GM23248 (cell line): Measurements from ENCODE around the gene KDELR1. TPM values are rescaled to one million over a fixed set of nuclear protein-coding genes. Genes with fewer than 3 reads are reported as not detected.

Experiments used
- DNase-seq: peaks from one replicate; pipeline ENCODE4 v3.0.0-alpha.2; 2015
- H2AFZ ChIP-seq: fragments of 200-600 bp; sonication (generic); 2 replicates; pipeline ENCODE4 v1.6.1; 2016; ENCODE audit warnings: antibody characterized with exemption
- H3F3A ChIP-seq: fragments of 200-600 bp; sonication (generic); 2 replicates; pipeline ENCODE4 v1.6.1; 2016; ENCODE audit warnings: mild to moderate bottlenecking, antibody characterized with exemption, mixed run types; ENCODE audit not compliant: insufficient read depth
- H3K27ac ChIP-seq: fragments of 200-600 bp; sonication (generic); 2 replicates; pipeline ENCODE4 v1.5.1; 2016; ENCODE audit warnings: mild to moderate bottlenecking
- H3K27me3 ChIP-seq: fragments of 200-600 bp; sonication (generic); replicated peaks from 2 replicates; pipeline ENCODE4 v1.6.1; 2016; ENCODE audit warnings: mild to moderate bottlenecking; ENCODE audit not compliant: insufficient read depth
- H3K36me3 ChIP-seq: fragments of 200-600 bp; sonication (generic); 2 replicates; pipeline ENCODE4 v1.6.1; 2016; ENCODE audit warnings: low read depth, mild to moderate bottlenecking
- H3K4me1 ChIP-seq: fragments of 200-600 bp; sonication (generic); 2 replicates; pipeline ENCODE4 v1.6.1; 2016; ENCODE audit warnings: mild to moderate bottlenecking; ENCODE audit not compliant: insufficient read depth
- H3K4me2 ChIP-seq: fragments of 200-600 bp; sonication (generic); one replicate; pipeline ENCODE4 v1.6.1; 2016; ENCODE audit warnings: mild to moderate bottlenecking; ENCODE audit not compliant: unreplicated experiment
- H3K4me3 ChIP-seq: fragments of 200-600 bp; sonication (generic); 2 replicates; pipeline ENCODE4 v1.5.1; 2016; ENCODE audit warnings: mild to moderate bottlenecking
- H3K79me2 ChIP-seq: fragments of 200-600 bp; sonication (generic); 2 replicates; pipeline ENCODE4 v1.6.1; 2016; ENCODE audit warnings: mild to moderate bottlenecking; ENCODE audit not compliant: insufficient read depth
- H3K9ac ChIP-seq: fragments of 200-600 bp; sonication (generic); 2 replicates; pipeline ENCODE4 v1.6.1; 2016; ENCODE audit warnings: mild to moderate bottlenecking
- H3K9me2 ChIP-seq: fragments of 200-600 bp; sonication (generic); 2 replicates; pipeline ENCODE4 v1.6.1; 2016; ENCODE audit warnings: mixed run types, mild to moderate bottlenecking, moderate library complexity; ENCODE audit not compliant: insufficient read depth
- H3K9me3 ChIP-seq: fragments of 200-600 bp; sonication (generic); one replicate; pipeline ENCODE4 v1.6.1; 2017; ENCODE audit warnings: low read depth
- H4K20me1 ChIP-seq: fragments of 200-600 bp; sonication (generic); 2 replicates; pipeline ENCODE4 v1.6.0; 2016; ENCODE audit not compliant: insufficient read depth
- EZH2 ChIP-seq: fragments of 200-600 bp; sonication (generic); IDR thresholded peaks from 2 replicates; pipeline ENCODE4 v1.6.1; 2018; ENCODE audit warnings: antibody characterized with exemption, mild to moderate bottlenecking; ENCODE audit not compliant: insufficient read depth, poor library complexity, severe bottlenecking
- EZH2phosphoT487 ChIP-seq: fragments of 200-600 bp; sonication (generic); IDR thresholded peaks from 2 replicates; pipeline ENCODE4 v1.6.1; 2018; ENCODE audit warnings: antibody characterized with exemption, moderate library complexity, mild to moderate bottlenecking, low read depth; ENCODE audit not compliant: insufficient read depth
- WGBS, 2 experiments: methylation state at CpG; one replicate each; pipeline ENCODE4 v1.1.6; 2015 to 2017; ENCODE audit warnings: low lambda C conversion rate in 2 of 2, low coverage in 1 of 2; ENCODE audit errors: missing lambda C conversion rate in 2 of 2; 5-methylcytosine and 5-hydroxymethylcytosine counted together
- in situ Hi-C: fragments of 300-500 bp; cut with MboI; formaldehyde crosslinking; loops from 2 replicates; pipeline ENCODE4 v1.15.0; 2020
- polyA plus RNA-seq: library from polyadenylated mRNA; unstranded; fragments of >200 nt; fragmentation: Nextera tagmentation; extraction: Ambion mirVana; gene quantifications from 2 replicates; pipeline ENCODE4 v1.2.1, GENCODE V29; 2016
- total RNA-seq: library from RNA; depleted of rRNA; stranded (reverse); fragments of >200 nt; shearing (Covaris generic); gene quantifications from 2 replicates; pipeline ENCODE4 v1.2.3, GENCODE V29; 2014; rRNA removed

KDELR1 gene
- total and polyA plus RNA-seq, 2 experiments from 2014 or later: 170 to 231 TPM

GRCh38 chr19:48333467-48334384, 57.6 kb downstream of the KDELR1 start:
- Histone ChIP-seq H3K9me3 (no peaks in the 10 kb centered on the region), H3K36me3 (peaks cover 7% of the 10 kb centered on the region; the same call in 1 of the 2 replicates), H3F3A (peaks cover 38% of the 10 kb centered on the region), H3K27me3 (no peaks in the 10 kb centered on the region), H3K9ac (peak overlapping the region; percentile 59), H4K20me1 (no peaks in the 10 kb centered on the region), H3K4me2 (peak overlapping the region; percentile 79), H3K4me1 (peaks cover 20% of the 10 kb centered on the region), H3K4me3 (peak overlapping the region; percentile 66), H2AFZ (peak overlapping the region; percentile 66), H3K79me2 (peaks cover 13% of the 10 kb centered on the region), H3K9me2 (no peaks in the 10 kb centered on the region), H3K27ac (peak overlapping the region; percentile 34)
- in situ Hi-C loops: no loop called here
- 8 to 15% methylated on average over 36 to 50 of the region's 54 CpGs for WGBS, 2 experiments
- peak; percentile 98 for DNase-seq
- TF ChIP-seq EZH2 (no peak), EZH2phosphoT487 (no peak)

GRCh38 chr19:48332662-48333466, 58.5 kb downstream of the KDELR1 start:
- TF ChIP-seq EZH2phosphoT487 (no peak), EZH2 (no peak)
- Histone ChIP-seq H3K9ac (peak overlapping the region; percentile 16; the same call in 1 of the 2 replicates), H3K79me2 (peaks cover 22% of the 10 kb centered on the region), H3K4me3 (peak overlapping the region; percentile 66), H3K9me3 (no peaks in the 10 kb centered on the region), H3K27ac (peak overlapping the region; percentile 34), H3K9me2 (no peaks in the 10 kb centered on the region), H3F3A (peaks cover 43% of the 10 kb centered on the region), H2AFZ (peak overlapping the region; percentile 36; the same call in 1 of the 2 replicates), H3K4me2 (peak overlapping the region; percentile 23), H3K27me3 (no peaks in the 10 kb centered on the region), H3K4me1 (peaks cover 27% of the 10 kb centered on the region), H4K20me1 (no peaks in the 10 kb centered on the region), H3K36me3 (peaks cover 11% of the 10 kb centered on the region; the same call in 1 of the 2 replicates)
- DNase-seq: peak; percentile 96
- 3% methylated on average over 25 of the region's 25 CpGs for WGBS, 2 experiments
- in situ Hi-C loops: no loop called here

Other genes with a start within 250 kb of the KDELR1 start
- 9.3 and 10.6 TPM in 2 replicates for gene LIG1, start 221.2 kb downstream of the KDELR1 start, total RNA-seq
- gene LIG1, start 221.2 kb downstream of the KDELR1 start, polyA plus RNA-seq: 14.5 and 17.9 TPM in 2 replicates
- gene ZSWIM9, start 220.9 kb downstream of the KDELR1 start, total RNA-seq: 4.3 and 6.6 TPM in 2 replicates
- gene ZSWIM9, start 220.9 kb downstream of the KDELR1 start, polyA plus RNA-seq: 0.88 and 1.2 TPM in 2 replicates
- 12.9 and 24.2 TPM in 2 replicates for gene CARD8, start 135.6 kb downstream of the KDELR1 start, total RNA-seq
- gene CARD8, start 135.6 kb downstream of the KDELR1 start, polyA plus RNA-seq: 6.3 and 6.6 TPM in 2 replicates
- gene ZNF114, start 121.5 kb downstream of the KDELR1 start, total RNA-seq: 0.13 and 0.22 TPM in 2 replicates
- not detected in 2 replicates for gene ZNF114, start 121.5 kb downstream of the KDELR1 start, polyA plus RNA-seq
- gene EMP3, start 66.0 kb downstream of the KDELR1 start, total RNA-seq: 165 and 196 TPM in 2 replicates
- 716 and 742 TPM in 2 replicates for gene EMP3, start 66.0 kb downstream of the KDELR1 start, polyA plus RNA-seq
- 7.6 and 27.1 TPM in 2 replicates for gene TMEM143, start 27.6 kb downstream of the KDELR1 start, total RNA-seq
- gene TMEM143, start 27.6 kb downstream of the KDELR1 start, polyA plus RNA-seq: 8.6 and 9.9 TPM in 2 replicates
- not detected in 2 replicates for gene SYNGR4, start 27.2 kb downstream of the KDELR1 start, total RNA-seq
- gene SYNGR4, start 27.2 kb downstream of the KDELR1 start, polyA plus RNA-seq: not detected in 2 replicates
- gene GRIN2D, start 2.1 kb upstream of the KDELR1 start, total RNA-seq: 0.54 and 0.76 TPM in 2 replicates
- 0.10 and 0.22 TPM in 2 replicates for gene GRIN2D, start 2.1 kb upstream of the KDELR1 start, polyA plus RNA-seq
- 36.6 and 38.7 TPM in 2 replicates for gene GRWD1, start 54.4 kb upstream of the KDELR1 start, total RNA-seq
- gene GRWD1, start 54.4 kb upstream of the KDELR1 start, polyA plus RNA-seq: 34.1 and 41.5 TPM in 2 replicates
- 0.97 and 1.1 TPM in 2 replicates for gene KCNJ14, start 64.0 kb upstream of the KDELR1 start, total RNA-seq
- gene KCNJ14, start 64.0 kb upstream of the KDELR1 start, polyA plus RNA-seq: 0.47 and 0.48 TPM in 2 replicates
- 80.7 and 86.0 TPM in 2 replicates for gene CYTH2, start 77.8 kb upstream of the KDELR1 start, total RNA-seq
- 40.9 and 41.6 TPM in 2 replicates for gene CYTH2, start 77.8 kb upstream of the KDELR1 start, polyA plus RNA-seq
- gene LMTK3, start 120.3 kb upstream of the KDELR1 start, total RNA-seq: 0.22 TPM in 1 of 2 replicates, not detected in the other
- gene LMTK3, start 120.3 kb upstream of the KDELR1 start, polyA plus RNA-seq: not detected in 2 replicates
- gene SULT2B1, start 160.6 kb upstream of the KDELR1 start, total RNA-seq: not detected in 2 replicates
- not detected in 2 replicates for gene SULT2B1, start 160.6 kb upstream of the KDELR1 start, polyA plus RNA-seq
- gene SPACA4, start 215.2 kb upstream of the KDELR1 start, total RNA-seq: not detected in 2 replicates
- not detected in 2 replicates for gene SPACA4, start 215.2 kb upstream of the KDELR1 start, polyA plus RNA-seq
- not detected in 2 replicates for gene FAM83E, start 223.5 kb upstream of the KDELR1 start, total RNA-seq
- gene FAM83E, start 223.5 kb upstream of the KDELR1 start, polyA plus RNA-seq: not detected in 2 replicates
- 1,266 and 1,345 TPM in 2 replicates for gene RPL18, start 227.6 kb upstream of the KDELR1 start, total RNA-seq
- 659 and 663 TPM in 2 replicates for gene RPL18, start 227.6 kb upstream of the KDELR1 start, polyA plus RNA-seq
- gene SPHK2, start 228.0 kb upstream of the KDELR1 start, total RNA-seq: 5.2 and 7.2 TPM in 2 replicates
- 9.9 and 11.4 TPM in 2 replicates for gene SPHK2, start 228.0 kb upstream of the KDELR1 start, polyA plus RNA-seq
- 5.9 and 6.7 TPM in 2 replicates for gene DBP, start 245.8 kb upstream of the KDELR1 start, total RNA-seq
- 3.3 and 3.7 TPM in 2 replicates for gene DBP, start 245.8 kb upstream of the KDELR1 start, polyA plus RNA-seq